Measurements from ENCODE around the gene LGALS7B. TPM values are rescaled to one million over a fixed set of nuclear protein-coding genes. Genes with fewer than 3 reads are reported as not detected.
"Not testable (repeated sequence)": the region's sequence is repeated elsewhere in the genome, so short reads cannot be mapped to it uniquely, and the experiment has no call there.

LGALS7B gene
- total and polyA plus RNA-seq, 12 donors = 0.33 to 1.0 TPM; not detected in 10

DNA sequence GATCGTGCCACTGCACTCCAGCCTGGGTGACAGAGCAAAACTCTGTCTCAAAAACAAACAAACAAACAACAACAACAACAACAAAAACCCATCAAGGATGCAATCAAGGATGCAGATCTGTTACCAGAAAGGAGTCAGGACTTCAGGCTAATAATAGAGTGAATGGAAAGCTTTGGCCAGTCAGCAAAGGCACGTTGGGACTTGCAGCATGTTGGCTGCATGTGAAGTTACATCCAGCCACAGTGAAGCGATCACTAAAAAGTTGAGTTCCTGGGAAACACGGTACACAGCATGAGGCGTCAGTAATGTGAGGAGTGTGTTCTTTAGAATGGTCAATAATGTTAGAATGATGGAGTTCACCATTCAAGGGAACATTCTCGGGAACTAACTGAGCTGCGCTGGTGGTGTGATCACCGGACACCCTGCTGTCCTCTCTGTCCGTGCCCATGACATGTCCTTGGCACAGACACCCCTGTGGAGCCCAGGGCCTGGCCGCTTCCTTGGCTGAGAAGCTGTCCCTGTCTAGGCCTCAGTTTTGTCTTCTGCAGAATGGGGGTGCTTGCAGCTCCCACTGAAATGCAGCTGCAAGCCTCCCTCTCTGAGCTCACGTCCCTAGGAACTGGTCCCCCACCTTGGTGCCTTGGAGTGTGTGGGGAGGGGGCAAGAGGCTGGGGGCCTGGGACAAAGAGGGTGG, 2.3 kb upstream of the LGALS7B start:
- WGBS, 4 donors = 80 to 87% (median 82%) methylated on average over 11 of the region's 11 CpGs
- Histone ChIP-seq H3K9me3 (replicated peaks in 1 of 3) (no peaks in the 10 kb centered on the region), H3K27ac (no peak overlapping the region), H3K4me3 (no peak overlapping the region), H3K4me1 (replicated peaks in 1 of 2) (no peaks in the 10 kb centered on the region), H3K36me3 (replicated peaks in 1 of 2) (no peaks in the 10 kb centered on the region), H3K27me3 (no peaks in the 10 kb centered on the region)
- intact Hi-C loops (cut with DNase I) = no loop called here
- DNase-seq = no peak
- TF ChIP-seq, protein P1, sequence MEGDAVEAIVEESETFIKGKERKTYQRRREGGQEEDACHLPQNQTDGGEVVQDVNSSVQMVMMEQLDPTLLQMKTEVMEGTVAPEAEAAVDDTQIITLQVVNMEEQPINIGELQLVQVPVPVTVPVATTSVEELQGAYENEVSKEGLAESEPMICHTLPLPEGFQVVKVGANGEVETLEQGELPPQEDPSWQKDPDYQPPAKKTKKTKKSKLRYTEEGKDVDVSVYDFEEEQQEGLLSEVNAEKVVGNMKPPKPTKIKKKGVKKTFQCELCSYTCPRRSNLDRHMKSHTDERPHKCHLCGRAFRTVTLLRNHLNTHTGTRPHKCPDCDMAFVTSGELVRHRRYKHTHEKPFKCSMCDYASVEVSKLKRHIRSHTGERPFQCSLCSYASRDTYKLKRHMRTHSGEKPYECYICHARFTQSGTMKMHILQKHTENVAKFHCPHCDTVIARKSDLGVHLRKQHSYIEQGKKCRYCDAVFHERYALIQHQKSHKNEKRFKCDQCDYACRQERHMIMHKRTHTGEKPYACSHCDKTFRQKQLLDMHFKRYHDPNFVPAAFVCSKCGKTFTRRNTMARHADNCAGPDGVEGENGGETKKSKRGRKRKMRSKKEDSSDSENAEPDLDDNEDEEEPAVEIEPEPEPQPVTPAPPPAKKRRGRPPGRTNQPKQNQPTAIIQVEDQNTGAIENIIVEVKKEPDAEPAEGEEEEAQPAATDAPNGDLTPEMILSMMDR (IDR thresholded peaks at IDR 0.05) = no peak
- TF ChIP-seq POLR2A (IDR thresholded peaks at IDR 0.05) = no peak

DNA sequence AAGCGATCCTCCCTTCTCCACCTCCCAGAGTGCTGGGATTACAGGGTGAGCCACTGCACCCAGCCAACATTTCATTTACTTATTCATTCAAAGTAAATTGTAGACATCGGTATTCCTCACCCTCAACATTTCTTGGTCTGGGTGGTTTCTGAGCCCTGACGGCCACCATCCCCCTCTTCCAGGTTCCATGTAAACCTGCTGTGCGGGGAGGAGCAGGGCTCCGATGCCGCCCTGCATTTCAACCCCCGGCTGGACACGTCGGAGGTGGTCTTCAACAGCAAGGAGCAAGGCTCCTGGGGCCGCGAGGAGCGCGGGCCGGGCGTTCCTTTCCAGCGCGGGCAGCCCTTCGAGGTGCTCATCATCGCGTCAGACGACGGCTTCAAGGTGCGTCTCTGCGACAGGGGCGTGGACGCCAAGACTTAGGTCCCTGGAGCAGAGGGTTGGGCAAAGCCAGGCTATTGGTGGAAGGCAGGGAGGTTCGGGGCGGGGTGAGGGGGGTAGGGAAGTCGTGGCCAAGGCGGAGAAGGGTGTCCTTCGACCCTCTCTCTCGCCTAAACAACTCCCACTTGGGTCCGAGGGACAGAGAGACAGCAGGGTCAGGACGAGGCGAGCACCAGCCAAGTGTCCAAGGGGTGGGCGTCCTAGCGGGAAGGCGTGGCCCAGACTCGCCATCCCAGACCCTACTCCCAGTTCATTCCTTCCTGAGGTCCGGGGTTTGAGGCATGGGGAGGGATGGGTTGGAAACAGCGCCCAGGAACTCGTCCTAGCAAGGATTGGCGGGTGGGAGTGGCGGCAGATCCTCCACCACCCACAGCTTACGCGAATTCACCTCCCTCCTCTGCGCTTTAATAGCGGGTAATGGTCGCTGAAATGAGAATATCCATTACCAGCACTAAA, 1.8 kb downstream of the LGALS7B start:
- H3K27ac ChIP-seq; H3K4me1 ChIP-seq (replicated peaks in 1 of 2); H3K36me3 ChIP-seq (replicated peaks in 1 of 2); intact Hi-C loops (cut with DNase I); DNase-seq; H3K27me3 ChIP-seq; H3K9me3 ChIP-seq (replicated peaks in 1 of 3): not testable (repeated sequence)
- H3K4me3 ChIP-seq = peak overlapping the region in 1 of 4 donors; percentile 26
- 63 to 72% (median 67%) methylated on average over 8 to 22 of the region's 49 CpGs for WGBS, 4 donors

DNA sequence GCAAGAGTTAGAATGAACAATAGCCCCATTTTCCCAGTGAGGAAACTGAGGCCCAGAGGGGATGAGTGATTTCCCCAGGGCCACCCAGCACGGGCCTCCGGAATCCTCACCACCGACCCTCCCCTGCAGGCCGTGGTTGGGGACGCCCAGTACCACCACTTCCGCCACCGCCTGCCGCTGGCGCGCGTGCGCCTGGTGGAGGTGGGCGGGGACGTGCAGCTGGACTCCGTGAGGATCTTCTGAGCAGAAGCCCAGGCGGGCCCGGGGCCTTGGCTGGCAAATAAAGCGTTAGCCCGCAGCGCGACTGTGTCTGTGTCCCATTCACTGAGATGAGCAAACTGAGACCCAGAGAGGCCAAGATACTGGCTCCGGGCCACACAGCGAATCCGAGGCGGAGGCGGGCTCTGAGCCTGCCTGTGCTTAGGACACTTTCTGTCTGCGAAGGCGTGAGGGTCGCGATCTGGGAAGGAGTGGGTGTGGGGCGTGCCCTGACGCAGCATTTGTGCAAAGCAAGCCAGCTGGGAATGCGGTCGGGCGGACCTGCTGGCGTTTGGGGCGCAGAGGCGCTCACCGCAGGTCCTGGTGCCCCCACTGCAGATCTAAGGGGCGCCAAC, 2.6 kb downstream of the LGALS7B start:
- H3K4me1 ChIP-seq (replicated peaks in 1 of 2); H3K27ac ChIP-seq; H3K36me3 ChIP-seq (replicated peaks in 1 of 2); H3K9me3 ChIP-seq (replicated peaks in 1 of 3); intact Hi-C loops (cut with DNase I); H3K27me3 ChIP-seq; DNase-seq: not testable (repeated sequence)
- no CpG with 5 or more reads among the region's 40 CpGs for WGBS, 4 donors
- peak overlapping the region in 1 of 4 donors; percentile 26 for H3K4me3 ChIP-seq

DNA sequence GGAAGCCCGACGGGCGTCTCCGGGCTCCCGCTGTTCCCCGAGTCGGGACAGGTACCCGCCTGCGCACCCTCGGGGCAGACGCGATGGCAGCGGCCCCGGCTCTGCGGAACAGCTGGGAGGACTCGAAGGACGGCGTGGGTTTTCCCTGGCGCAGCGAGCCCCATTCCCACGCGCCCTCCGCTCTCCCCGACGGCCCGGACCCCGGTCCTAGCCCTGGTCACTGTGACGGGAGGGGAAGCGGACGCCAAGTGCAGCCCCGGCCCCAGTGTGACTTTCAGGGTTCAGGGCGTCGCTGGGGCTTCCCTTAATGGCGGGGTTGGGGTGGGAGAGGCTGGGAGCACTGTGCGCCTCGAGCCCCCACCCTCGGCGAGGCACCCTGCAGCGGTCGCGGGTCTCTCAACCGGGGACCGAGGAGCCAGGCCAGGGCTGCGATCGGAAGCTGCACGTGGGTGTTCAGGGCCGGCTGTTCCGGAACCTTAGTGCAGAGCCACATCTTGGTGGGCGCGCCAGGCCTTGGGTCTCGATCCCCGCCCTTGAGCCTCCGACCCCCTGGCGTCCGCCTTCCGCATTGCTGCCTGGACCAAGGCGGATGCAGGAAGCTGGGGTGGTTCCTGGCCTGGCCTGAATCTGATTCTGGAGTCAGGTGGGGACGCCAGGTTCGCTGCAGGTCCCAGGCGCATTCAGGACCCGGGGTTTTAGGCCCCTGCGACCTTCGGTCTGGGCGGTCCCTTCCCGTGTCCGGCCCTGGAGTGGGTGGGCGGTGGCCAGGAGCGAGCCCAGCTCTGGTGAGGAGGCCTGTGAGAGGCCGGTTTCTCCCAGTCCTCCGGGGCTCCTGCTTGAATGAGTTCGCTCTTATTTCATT, 3.5 kb downstream of the LGALS7B start:
- intact Hi-C loops (cut with DNase I) = no loop called here
- DNase-seq = peak in 1 of 7 donors; percentile 37
- Histone ChIP-seq H3K9me3 (replicated peaks in 1 of 3) (no peaks in the 10 kb centered on the region), H3K36me3 (replicated peaks in 1 of 2) (no peaks in the 10 kb centered on the region), H3K4me3 (peak overlapping the region in 1 of 4 donors; percentile 32), H3K27ac (no peak overlapping the region), H3K27me3 (no peaks in the 10 kb centered on the region), H3K4me1 (replicated peaks in 1 of 2) (no peaks in the 10 kb centered on the region)
- WGBS, 4 donors = 25 to 45% (median 42%) methylated on average over 11 to 62 of the region's 71 CpGs
- TF ChIP-seq, protein P1 (IDR thresholded peaks at IDR 0.05) = peak in 1 of 6 experiments; percentile 41
- TF ChIP-seq POLR2A (IDR thresholded peaks at IDR 0.05) = no peak
